Fibroblast of upper back skin (primary cell): ENCODE data around the gene RIN3.
A peak's percentile ranks its signal among the peaks of the same experiment; 100 is the strongest.

Experiments used
- DNase-seq: peaks from one replicate; pipeline ENCODE4 v3.0.0-alpha.2; 2013

The RIN3 gene

DNA sequence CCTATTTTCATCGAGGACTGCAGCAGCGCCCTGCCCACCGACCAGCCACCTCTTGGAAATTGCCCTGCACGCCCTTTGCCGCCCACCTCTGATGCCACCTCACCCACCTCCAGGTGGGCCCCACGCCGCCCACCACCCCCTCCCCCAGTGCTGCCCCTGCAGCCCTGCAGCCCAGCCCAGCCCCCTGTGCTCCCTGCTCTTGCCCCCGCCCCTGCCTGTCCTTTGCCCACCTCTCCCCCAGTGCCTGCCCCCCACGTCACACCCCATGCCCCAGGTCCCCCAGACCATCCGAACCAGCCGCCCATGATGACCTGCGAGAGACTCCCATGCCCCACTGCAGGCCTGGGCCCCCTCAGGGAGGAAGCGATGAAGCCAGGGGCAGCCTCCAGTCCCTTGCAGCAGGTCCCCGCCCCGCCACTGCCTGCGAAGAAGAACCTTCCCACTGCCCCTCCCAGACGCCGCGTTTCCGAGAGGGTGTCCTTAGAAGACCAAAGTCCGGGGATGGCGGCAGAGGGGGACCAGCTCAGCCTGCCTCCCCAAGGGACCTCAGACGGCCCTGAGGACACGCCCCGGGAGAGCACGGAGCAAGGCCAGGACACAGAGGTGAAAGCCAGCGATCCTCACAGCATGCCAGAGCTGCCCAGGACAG, 138.3 kb downstream of the RIN3 start:
- DNase-seq: no peak

DNA sequence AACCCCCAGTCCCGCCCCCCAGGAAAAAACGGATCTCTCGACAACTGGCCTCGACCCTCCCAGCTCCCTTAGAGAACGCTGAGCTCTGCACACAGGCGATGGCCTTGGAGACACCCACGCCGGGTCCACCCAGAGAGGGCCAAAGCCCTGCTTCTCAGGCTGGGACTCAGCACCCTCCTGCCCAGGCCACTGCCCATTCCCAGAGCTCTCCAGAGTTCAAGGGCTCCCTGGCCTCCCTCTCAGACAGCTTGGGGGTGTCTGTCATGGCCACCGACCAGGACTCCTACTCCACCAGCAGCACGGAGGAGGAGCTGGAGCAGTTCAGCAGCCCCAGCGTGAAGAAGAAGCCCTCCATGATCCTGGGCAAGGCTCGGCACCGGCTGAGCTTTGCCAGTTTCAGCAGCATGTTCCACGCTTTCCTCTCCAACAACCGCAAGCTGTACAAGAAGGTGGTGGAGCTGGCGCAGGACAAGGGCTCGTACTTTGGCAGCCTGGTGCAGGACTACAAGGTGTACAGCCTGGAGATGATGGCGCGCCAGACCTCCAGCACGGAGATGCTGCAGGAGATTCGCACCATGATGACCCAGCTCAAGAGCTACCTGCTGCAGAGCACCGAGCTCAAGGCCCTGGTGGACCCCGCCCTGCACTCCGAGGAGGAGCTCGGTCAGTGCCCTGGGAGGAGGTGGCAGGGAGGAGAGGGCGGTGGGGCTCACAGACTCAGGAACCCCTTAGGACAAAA, 139.0 kb downstream of the RIN3 start:
- DNase-seq: no peak

DNA sequence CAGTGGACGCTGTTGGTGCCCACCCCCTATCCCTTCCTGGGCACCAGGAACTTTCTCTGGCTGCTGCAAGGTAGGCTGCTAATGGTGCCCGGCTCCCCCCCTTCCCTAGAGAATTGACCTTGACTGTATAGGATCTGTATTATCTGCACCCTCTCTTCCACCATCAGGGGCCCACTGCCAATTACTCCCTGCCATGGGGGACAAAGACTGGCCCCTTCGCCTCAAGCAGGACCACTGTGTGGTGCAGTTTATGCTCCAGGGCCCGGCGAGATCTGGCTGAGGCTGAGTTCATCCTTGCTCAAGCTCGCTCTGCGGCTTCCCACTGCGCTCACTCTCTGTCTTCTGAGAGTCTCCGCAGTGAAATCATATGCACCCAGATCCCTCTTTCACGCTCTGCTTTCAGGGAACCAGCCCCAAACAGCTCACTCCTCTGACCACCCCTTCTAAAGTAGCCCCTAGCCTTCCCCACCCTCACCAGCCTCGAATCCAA, 139.6 kb downstream of the RIN3 start:
- DNase-seq: no peak

DNA sequence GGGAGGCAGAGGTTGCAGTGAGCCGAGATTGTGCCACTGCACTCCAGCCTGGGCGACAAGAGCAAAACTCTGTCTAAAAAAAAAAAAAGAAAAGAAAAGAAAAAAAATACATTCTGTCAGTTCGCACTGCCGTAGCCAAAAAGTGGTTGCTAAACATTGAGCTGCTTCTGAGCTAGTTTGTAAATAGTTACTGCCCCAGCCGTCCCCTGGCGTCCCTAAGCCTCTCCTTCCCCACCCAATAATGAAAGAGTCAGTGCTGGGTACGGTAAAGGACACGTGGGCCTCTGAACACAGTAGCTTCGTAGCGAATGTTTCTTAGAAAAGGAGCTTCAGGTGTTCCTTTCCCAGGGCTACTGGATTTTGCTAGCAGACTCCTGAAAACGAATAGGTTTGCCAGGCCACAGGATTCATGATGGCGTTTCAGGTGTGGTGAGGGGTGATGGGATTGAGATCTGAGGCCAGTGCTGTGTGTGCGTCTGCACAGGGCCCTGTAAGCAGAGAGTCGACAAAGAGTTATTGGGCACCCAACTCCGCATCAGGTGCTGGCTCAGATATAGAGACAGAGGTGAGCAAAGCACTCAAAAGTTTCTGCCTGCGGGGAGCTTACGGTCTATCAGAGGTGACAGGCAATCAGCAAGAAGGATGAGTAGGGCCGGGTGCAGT, 140.8 kb downstream of the RIN3 start:
- no peak for DNase-seq

DNA sequence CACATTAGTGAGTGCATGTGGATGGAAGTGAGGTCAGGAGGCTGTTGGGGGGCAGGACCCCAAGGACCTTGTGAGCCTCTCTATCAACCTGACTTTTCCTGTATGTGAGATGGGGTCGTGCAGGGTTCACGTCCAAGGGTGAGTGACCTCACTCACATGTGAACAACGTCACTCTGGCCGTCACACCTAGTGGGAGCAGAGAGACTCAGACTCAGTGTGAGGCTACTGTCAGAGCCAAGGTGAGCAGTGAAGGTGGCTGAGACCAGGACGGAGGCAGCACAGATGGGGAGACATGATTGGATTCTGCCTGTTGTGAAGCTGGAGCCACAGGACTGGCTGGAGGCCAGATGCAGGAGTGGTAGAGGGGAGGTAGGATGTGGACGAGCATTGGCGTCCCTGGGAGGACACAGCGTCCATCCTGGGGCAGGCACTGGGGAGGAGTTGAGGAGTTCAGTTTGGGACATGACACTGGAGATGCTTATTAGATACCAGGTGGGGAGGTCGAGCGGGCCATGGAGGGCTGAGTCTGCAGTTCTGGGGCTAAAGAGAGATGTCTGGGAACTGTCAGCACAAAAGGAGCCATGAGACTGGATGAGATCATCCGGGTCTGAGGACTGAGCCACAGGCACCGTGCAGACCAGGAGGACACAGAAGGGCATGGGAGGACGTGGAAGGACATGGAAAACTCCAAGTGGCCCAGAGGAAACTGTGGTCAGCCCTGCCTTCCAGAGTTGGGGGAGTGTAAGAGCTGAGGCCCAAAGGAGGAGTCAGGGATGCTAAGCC, 142.0 kb downstream of the RIN3 start:
- no peak for DNase-seq

DNA sequence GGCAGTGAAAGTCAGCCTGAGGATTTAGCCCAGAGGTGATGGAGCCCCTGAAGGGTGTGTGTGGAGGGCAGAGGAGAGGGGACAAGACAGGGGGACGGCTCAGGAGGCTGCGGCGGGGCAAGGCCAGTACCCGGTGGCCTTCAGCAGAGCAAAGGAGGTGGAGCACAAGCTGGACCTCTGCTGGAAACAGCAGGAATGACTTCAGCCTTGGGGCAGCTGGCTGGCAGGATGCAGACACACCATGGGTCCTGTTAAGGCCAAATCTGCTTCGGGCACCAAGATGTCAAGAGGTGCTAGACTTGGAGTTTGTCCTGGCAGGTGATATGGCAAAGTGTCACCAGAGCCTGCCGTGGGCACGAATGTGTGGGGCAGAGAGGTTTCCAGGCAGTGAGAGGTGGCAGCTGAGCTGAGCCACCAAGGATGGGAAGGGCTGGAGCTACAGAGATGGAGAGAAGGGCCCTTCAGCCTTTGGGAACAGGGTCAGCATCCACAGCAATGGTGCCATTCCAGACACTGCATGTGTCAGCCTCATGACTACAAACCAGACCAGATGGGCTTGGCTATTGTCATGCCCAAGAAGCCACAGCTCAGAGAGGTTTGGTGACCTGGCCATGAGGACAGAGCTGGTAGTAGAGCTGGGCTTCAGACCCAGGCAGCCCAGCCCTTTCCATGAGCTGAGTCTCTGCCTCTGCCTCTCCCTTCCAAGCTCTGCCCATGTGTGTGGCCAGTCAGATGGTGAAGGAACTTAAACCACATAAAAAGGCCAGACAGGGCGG, 142.9 kb downstream of the RIN3 start:
- no peak for DNase-seq

DNA sequence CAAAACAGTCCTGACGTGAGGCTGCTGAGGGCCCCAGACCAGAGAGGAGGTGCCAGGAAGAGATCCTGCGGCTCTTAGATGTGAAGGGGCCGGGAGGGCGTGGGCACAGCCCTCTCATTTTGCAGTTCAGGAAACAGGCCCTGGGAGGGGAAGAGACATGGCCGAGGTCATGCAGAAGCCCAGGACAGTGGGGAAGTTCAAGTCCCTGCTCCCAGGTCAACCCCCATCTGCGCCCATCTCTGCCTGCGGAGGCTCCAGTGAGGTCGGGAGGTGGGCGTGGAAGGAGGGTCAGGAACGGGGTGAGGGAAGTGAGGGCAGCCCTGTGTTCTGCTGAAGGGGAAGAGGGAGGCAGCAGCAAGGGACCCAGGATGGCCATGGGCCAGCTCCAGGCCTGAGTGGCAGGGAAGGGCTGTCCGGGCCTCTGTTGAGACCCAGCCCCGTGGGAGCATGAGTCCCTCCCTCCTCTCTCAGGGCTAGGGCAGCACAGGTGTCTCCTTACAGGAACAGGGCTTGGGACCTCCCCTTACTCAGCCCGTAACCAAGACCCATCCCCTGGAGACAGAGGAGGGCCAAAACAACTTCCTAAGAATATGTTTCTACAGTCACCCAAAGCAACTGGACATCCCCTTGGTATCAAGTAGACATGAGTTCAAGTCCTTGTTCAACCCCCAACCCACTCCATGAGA, 144.0 kb downstream of the RIN3 start:
- DNase-seq: no peak

DNA sequence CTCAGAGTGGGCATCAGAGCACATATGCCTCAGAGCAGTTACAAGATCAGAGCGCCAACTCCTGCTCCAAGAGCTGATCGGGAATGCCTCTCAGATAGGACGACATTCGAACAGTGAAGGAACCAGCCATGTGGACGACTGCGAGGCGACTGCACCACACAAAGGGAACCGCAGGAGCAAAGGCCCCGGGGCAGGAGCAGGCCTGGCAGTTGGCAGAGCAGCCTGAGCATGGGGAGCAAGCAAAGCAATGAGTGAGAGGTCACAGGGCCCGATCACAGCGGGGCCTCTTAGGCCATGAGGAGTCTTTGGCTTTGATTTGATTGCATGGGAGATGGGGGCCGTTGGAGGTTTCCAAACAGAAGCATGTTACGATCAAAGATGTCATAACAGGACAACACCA, 144.6 kb downstream of the RIN3 start:
- DNase-seq: no peak

DNA sequence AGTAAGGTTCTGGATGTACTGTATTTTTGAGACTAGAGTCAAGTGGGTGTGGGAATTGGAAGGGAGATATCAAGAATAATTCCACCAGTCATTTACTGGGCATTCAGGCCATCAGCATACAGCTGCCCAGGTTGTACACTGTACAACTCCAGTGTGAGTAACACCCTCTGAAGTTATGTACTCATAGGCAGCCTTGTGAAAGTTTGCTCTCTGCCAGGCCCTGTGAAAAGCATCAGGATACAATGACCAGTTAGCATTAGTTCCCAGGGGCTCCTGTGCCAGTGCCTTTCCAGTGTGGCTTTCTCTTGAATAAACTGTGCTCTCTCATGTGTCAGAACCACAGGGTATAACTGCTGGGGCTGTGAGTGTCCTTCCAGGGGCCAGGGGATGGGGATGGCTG, 145.1 kb downstream of the RIN3 start:
- DNase-seq: no peak

DNA sequence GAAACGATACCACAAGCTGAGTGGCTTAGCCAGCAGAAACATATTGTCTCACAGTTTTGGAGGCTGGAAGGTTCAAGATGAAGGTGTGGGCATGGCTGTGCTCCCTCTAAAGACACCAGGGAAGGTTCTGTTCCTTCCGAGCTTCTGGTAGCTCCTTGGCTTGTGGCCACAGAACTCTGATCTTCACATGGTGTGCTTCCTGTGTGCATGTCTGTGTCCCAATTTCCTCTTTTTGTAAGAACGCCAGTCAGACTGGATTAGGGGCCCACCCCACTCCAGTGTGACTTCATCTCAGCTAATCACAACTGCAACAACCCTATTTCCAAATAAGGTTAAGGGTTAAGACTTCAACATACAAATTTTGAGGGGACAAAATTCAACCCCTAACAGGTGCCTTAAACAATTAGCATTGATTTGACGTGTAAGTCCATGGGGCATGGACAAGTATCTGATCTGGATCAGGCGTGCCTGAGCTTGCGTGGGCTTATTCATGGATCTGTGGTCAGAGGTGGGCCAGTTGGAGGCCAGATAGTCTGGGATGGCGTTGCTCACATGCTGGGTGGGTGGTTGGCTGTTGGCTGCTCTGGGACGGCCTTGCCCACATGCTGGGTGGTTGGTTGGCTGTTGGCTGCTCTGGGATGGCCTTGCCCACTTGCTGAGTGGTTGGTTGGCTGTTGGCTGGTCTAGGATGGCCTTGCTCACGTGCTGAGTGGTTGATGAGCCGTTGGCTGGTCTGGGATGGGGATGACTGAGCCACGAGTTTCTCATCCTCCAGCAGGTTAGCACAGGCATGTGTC, 146.4 kb downstream of the RIN3 start:
- peak; percentile 18 for DNase-seq

DNA sequence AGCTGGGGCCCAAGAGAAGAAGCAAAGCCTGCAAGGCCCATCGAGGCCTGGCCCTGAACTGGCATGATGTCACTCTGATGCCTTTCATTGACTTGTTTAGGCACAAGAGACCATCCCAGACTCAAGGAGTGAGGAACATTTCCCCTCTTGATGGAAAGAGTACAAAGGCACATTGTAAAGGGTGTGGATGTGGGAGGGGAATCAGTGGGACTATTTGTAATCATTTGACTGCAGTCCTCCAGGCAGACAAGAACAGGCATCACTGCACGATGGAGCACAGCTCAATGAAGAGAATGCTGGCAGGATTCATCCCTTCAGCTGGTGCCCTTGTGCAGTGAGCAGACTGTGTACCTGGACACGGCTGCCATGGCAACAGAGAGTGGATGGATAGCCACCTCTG, 147.0 kb downstream of the RIN3 start:
- no peak for DNase-seq

DNA sequence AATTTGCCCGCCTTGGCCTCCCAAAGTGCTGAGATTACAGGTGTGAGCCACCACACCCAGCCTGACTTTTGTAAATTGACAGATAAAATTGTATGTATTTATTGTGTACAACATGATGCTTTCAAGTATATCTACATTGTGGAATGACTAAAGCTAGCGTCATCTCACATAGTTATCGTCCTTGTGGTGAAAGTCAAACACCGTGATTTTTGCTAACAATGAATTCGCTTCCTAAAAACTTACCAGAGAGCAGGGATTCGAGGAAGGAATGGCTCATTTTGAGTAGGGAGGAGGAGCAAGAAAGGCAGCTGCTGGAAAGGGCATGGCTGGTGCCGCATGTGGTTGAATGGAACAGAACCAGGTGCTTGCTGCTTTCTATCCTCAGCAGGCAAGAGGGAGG, 149.5 kb downstream of the RIN3 start:
- peak; percentile 43 for DNase-seq

DNA sequence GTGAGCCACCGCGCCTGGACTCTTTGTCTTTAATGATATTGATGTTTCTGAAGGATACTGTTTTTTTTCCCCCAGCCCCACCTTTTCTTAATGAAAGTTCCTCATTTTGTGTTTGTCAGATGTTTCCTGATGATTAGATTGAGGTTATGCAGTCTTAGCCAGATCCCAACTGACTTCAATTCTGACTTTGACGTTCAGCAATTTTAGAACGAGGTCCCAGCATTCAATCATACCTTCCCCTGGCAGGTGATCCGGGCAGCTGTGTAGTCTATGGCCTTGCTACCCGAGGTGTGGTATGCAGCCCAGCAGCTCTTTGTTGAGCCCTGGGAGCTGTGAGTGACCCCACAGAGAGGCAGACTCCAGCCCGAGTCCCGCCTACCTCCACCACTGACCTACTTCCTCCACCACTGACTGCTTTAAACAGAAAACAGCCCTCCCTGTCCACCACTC, 152.1 kb downstream of the RIN3 start:
- no peak for DNase-seq

DNA sequence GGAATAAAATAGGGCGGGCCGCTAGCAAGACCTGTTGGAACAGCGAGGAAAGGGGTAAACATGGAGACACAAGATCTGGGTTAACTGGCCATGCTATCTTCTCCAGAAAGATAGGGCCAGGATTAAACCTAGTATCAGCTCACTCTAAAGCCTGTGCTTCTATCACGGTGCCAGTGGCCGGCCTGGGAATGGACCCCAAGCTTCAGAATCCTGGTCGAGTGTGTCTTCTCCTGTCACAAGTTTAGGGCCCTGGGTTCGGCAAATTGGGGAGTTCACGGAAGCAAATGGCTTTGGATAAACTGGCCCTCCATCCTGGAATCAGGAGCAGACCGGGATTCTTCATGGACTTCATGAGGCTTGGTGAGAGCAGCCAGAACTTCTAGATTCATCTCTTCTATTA, 152.7 kb downstream of the RIN3 start:
- no peak for DNase-seq

DNA sequence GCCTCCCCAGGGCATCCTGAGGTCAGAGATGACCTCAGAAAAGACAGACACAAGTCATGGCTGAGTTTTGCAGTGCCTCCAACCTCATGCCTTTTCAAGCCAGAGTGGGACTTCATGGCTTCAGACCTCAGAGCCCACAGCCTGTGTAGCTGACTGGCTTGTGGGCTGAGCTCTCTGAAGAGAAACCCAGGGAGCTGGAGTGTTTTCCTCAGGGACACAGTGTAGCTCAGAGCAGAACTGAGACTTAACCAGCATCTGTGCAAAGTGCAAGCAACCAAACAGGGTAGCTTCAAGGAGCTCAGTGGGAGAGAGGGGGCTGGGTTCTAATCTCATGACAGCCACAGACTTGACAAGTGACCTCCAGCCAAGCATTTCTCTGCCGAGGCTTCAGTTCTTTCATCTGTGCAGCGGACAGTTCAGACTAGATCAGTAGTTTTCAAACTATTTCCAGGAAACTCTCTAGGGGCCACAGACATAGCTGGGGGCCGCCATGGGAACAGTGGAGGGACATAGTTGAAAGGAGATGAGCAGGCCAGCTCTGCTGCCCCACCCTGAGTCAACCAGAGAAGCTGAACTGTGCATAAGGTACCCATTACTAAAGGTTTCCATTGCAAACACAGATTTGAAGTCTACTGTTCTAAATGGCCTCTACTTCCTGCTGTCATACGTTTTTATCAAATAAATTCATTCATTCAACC, 154.8 kb downstream of the RIN3 start:
- DNase-seq: no peak

DNA sequence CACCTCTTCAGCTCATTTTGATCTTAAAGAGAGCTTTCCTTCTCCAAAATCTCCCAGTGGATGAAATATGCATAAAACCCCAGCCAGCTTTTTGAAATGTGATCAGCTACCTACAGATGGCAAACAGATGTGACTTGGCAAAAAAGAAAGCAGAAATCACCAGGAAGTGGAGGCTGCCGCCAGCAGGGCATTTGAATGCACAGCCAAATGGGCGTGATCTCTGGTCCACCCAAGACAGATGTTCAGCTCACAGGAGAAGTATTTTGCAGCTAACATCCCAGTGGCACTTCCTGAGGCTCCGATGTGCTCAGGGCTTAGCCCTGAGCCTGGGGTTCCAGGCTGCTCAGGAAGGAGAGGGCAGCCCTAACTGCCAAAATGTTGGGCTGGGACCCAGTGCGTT, 156.6 kb downstream of the RIN3 start:
- DNase-seq: peak; percentile 90

DNA sequence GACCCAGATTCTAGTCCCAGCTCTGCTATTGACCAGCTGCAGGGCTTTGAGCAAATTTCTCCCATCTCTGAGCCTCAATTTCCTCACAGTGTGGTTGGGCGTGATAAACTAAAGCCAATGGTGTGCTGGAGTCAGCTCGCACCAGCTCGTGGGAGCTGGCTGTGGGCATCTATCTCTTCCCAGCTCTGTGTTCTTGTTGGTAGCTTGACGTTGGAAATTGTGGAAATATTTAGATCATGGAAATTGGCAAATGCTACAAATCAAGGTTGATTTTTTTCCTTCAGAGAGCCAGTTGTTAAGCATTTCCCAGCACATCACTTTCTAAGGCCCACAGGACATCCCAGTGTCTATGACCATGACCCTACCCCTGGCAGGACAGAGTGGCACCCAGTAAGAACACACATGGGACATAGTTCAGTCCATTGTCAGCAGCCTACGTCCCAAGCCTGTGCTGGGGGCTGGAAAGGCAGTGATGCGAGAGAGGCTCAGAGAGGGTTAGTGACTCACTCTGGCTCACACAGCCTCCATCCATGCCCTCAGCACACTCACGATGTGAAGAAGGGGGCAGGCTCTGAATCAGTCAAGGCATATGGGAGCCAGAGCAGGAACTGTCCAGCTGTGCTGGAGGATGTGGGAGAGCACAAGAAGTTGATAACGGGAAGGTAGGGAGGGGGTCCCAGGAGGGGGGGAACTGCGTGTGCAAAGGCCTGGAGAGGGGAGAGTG, 157.2 kb downstream of the RIN3 start:
- peak; percentile 30 for DNase-seq

DNA sequence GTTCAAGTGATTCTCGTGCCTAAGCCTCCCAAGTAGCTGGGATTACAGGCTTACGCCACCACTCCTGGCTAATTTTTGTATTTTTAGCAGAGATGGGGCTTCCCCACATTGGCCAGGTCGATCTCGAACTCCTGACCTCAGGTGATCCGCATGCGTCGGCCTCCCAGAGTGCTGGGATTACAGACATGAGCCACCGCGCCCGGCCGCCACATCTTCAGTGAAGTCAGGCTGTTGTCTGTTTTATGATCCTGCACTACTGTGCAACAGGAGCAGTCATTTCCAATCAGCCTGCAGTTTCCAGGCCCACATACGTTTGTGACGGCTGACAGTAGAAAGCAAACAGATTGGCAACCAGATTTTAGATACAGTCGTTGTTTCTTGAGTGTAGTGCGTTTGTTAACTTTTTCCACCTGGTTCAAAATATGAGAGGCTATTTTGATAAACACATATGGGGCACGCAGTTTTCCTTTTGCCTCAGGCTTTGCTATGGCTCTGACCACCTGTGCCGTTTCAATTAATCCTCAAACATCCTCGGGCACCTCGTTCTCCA, 160.1 kb downstream of the RIN3 start:
- DNase-seq: no peak

DNA sequence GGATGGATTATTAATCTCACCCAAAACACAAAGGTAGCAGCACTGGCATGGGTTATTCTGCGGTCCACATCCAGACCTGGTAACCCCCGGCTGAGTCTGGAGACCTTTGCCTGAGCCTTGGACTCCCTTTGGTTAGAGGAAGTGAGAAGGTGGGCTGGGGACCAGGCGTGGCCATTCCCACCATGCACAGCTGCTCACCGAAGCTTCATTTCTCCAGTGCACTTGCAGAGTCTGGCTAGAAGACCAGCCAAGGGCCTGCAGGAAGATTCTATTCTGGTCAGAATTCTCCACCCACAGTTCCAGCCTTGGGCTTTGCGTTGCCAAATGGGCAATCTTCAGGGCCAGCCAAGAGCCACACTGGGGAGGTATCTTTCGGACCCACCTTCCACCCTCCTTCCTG, 161.8 kb downstream of the RIN3 start:
- DNase-seq: no peak
